Activated CD8-positive, alpha-beta memory T cell treated with anti-CD3 and anti-CD28 coated beads, Interleukin-2, amount 50 U/mL, for 24 hours (primary cell): ENCODE results near the gene DENND4C.
A peak's percentile ranks its signal among the peaks of the same experiment; 100 is the strongest.
"Not testable (repeated sequence)": the region's sequence is repeated elsewhere in the genome, so short reads cannot be mapped to it uniquely, and the experiment has no call there.

Experiments
- DNase-seq: peaks from one replicate; pipeline ENCODE4 v3.0.0-alpha.2; 2020; ENCODE audit errors: extremely low read depth

DENND4C gene

GRCh38 chr9:19230355-19231125 is at the start of gene DENND4C:
DENND4C (plus strand) TSS chr9:19230693; CDS start chr9:19276175, 45,482 bp downstream.
- DNase-seq: peak; percentile 29

- no peak for DNase-seq
These were observed 49.5 kb upstream of the DENND4C start for GRCh38 chr9:19180991-19181390.

- no peak for DNase-seq
These were observed 48.9 kb upstream of the DENND4C start for GRCh38 chr9:19181561-19181960.

- DNase-seq: peak; percentile 47
These were observed 46.2 kb upstream of the DENND4C start for GRCh38 chr9:19184144-19184917.

- DNase-seq: no peak
These were observed 45.3 kb upstream of the DENND4C start for GRCh38 chr9:19185191-19185590.

GRCh38 chr9:19186232-19186631 is 44.3 kb upstream of the DENND4C start:
- DNase-seq: no peak

- no peak for DNase-seq
These were observed 41.7 kb upstream of the DENND4C start for GRCh38 chr9:19188771-19189170.

- no peak for DNase-seq
These were observed 38.1 kb upstream of the DENND4C start for GRCh38 chr9:19192202-19193028.

- no peak for DNase-seq
These were observed 37.5 kb upstream of the DENND4C start for GRCh38 chr9:19193029-19193324.

- DNase-seq: not testable (repeated sequence)
These were observed 37.0 kb upstream of the DENND4C start for GRCh38 chr9:19193358-19193973.

- DNase-seq: no peak
These were observed 32.1 kb upstream of the DENND4C start for GRCh38 chr9:19198406-19198805.

GRCh38 chr9:19199012-19199411 is 31.5 kb upstream of the DENND4C start:
- DNase-seq: no peak

- no peak for DNase-seq
These were observed 30.3 kb upstream of the DENND4C start for GRCh38 chr9:19200229-19200628.

- DNase-seq: no peak
These were observed 28.3 kb upstream of the DENND4C start for GRCh38 chr9:19201899-19202891.

GRCh38 chr9:19203058-19203457 is 27.4 kb upstream of the DENND4C start:
- DNase-seq: no peak

GRCh38 chr9:19208653-19209052 is 21.8 kb upstream of the DENND4C start:
- no peak for DNase-seq

- no peak for DNase-seq
These were observed 21.3 kb upstream of the DENND4C start for GRCh38 chr9:19209188-19209587.

- no peak for DNase-seq
These were observed 16.7 kb upstream of the DENND4C start for GRCh38 chr9:19213823-19214222.

- DNase-seq: no peak
These were observed 14.0 kb upstream of the DENND4C start for GRCh38 chr9:19216466-19216865.

- DNase-seq: no peak
These were observed 9.2 kb upstream of the DENND4C start for GRCh38 chr9:19221326-19221725.

GRCh38 chr9:19223724-19224123 is 6.8 kb upstream of the DENND4C start:
- no peak for DNase-seq
